22Rv1 (cell line): ENCODE measurements around the gene HEMGN.

ENCODE experiments used
- ZFX ChIP-seq: fragments of 450-650 bp; IDR thresholded peaks from 2 replicates; pipeline ENCODE4 v1.6.1; 2017; ENCODE audit warnings: antibody characterized with exemption, borderline replicate concordance
- TF ChIP-seq, protein P1 (sequence below): fragments of 450-650 bp; IDR thresholded peaks from 2 replicates; pipeline ENCODE4 v1.5.1; 2017; ENCODE audit warnings: mild to moderate bottlenecking

DNA sequence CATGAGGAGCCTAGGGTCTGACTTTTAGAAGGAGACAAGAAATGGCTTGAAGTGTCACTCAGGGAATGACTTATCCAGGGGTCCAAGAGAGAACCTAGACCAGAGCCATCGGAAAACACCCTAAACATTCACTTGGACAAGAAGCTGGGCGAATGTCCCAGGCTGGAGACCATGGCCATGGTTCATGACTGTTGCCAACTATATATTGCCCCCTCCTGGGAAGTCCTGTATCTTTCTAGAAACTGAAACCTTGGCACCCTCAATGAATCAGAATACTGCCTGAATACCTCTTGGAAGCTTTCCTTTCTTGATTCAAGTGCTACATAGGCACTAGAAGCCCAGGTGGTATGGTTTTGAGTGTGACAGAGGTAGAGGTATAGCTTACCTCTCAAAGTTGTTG lies 45.6 kb downstream of the HEMGN start:
- TF ChIP-seq, protein P1, sequence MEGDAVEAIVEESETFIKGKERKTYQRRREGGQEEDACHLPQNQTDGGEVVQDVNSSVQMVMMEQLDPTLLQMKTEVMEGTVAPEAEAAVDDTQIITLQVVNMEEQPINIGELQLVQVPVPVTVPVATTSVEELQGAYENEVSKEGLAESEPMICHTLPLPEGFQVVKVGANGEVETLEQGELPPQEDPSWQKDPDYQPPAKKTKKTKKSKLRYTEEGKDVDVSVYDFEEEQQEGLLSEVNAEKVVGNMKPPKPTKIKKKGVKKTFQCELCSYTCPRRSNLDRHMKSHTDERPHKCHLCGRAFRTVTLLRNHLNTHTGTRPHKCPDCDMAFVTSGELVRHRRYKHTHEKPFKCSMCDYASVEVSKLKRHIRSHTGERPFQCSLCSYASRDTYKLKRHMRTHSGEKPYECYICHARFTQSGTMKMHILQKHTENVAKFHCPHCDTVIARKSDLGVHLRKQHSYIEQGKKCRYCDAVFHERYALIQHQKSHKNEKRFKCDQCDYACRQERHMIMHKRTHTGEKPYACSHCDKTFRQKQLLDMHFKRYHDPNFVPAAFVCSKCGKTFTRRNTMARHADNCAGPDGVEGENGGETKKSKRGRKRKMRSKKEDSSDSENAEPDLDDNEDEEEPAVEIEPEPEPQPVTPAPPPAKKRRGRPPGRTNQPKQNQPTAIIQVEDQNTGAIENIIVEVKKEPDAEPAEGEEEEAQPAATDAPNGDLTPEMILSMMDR: no peak
- TF ChIP-seq ZFX: no peak
